A549 (cell line): Measurements from ENCODE around the gene PEX7.

ENCODE experiments used
- EP300 ChIP-seq, 2 experiments: fragments of >200 bp; sonication (Bioruptor Twin); formaldehyde crosslinking; IDR thresholded peaks; 2 replicates in 1 of 2; 3 replicates in 1 of 2; pipeline ENCODE4 v1.6.1; 2016 to 2017
- JUN ChIP-seq, 2 experiments: fragments of >200 bp; sonication (Bioruptor Twin); formaldehyde crosslinking; IDR thresholded peaks; 2 replicates in 1 of 2; 3 replicates in 1 of 2; pipeline ENCODE4 v1.6.1; 2016 to 2017

- TF ChIP-seq JUN (IDR thresholded peaks at IDR 0.05) (no peak), EP300 (IDR thresholded peaks at IDR 0.05) (no peak)
These were observed 92.6 kb downstream of the PEX7 start for GRCh38 chr6:136914947-136915346.
